AG04450 (cell line): ENCODE data around the gene FLT3. TPM values are rescaled to one million over a fixed set of nuclear protein-coding genes. Genes with fewer than 3 reads are reported as not detected.

ENCODE experiments used
- CTCF ChIA-PET: fragments of 300-600, 350-600 bp; formaldehyde crosslinking; extraction: SDS; loops from one replicate; lab custom pipeline; 2022; ENCODE audit warnings: antibody characterized with exemption, inconsistent platforms; lab: Charles Lee
- POLR2A ChIA-PET: fragments of 350-600 bp; formaldehyde crosslinking; extraction: SDS; loops from one replicate; lab custom pipeline; 2021; ENCODE audit warnings: antibody characterized with exemption, inconsistent platforms; lab: Yijun Ruan, JAX
- DNase-seq: peaks from one replicate; pipeline ENCODE4 v3.0.0-alpha.2; 2011; ENCODE audit warnings: low read depth, low spot score
- H3K27ac ChIP-seq: one replicate; pipeline ENCODE4 v1.5.1; 2012; ENCODE audit warnings: low read depth, low read length, control low read depth
- H3K27me3 ChIP-seq: one replicate; pipeline ENCODE4 v1.6.0; 2012; ENCODE audit warnings: low read length; ENCODE audit not compliant: control insufficient read depth, insufficient read depth
- H3K4me3 ChIP-seq: 2 replicates; pipeline ENCODE4 v1.5.1; 2011; ENCODE audit warnings: mild to moderate bottlenecking, low read depth, low read length, control low read depth
- H3K9me3 ChIP-seq: 2 replicates; pipeline ENCODE4 v1.5.1; 2012; ENCODE audit warnings: low read length; ENCODE audit not compliant: control insufficient read depth, insufficient read depth
- polyA plus RNA-seq: library from polyadenylated mRNA; depleted of rRNA; stranded (reverse); fragments of >200 nt; gene quantifications from 2 replicates; pipeline ENCODE4 v1.2.3, GENCODE V29; 2011
- TF ChIP-seq, protein P1 (sequence below): IDR thresholded peaks from 2 replicates; pipeline ENCODE4 v1.5.1; 2011; ENCODE audit warnings: low read depth, low read length, control low read depth, inconsistent platforms

The FLT3 gene
- polyA plus RNA-seq, 1 experiment, result 0.01 TPM

DNA sequence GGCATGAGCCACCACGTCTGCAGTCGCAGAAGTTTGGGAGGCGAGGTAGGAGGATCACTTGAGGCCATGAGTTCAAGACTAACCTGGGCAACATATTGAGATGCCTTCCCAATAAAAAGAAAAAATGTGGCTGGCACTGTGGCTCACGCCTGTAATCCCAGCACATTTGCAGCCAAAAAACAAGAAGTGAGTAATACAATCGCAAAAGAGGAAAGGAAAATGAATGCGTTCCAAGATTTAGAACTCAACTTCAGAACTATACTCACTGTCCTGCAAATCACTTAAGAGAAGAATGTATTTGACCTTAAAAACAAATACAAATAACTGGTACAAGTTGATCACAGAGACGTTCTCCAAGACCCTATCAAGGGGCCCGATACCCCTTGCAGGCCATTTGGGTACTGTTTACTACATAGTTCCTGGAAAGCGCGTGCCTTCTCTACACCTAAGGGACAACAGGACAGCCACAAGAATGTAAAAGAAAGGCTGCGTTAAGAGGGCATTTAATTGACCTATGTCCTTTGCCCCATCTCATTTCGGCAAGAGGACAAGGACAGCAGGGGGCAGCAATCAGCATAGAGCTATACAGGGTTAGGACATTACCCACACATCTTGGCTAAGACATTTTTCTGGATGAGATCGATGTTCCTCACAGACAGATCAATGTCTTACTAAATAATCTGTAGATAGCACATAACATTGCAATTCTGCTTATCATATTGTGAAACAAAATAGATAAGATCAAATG is 41.3 kb downstream of the FLT3 start:
- POLR2A ChIA-PET, result no interaction called here
- DNase-seq, result no peak
- H3K9me3 ChIP-seq, result no peaks in the 10 kb centered on the region
- H3K27me3 ChIP-seq, result peaks cover 2% of the 10 kb centered on the region
- CTCF ChIA-PET, result interaction anchor here (0.6 kb wide), 1 partner anchor 13 kb away, joined by 3 read pairs; no protein-coding TSS in a partner anchor
- no peak overlapping the region for H3K27ac ChIP-seq
- TF ChIP-seq, protein P1, sequence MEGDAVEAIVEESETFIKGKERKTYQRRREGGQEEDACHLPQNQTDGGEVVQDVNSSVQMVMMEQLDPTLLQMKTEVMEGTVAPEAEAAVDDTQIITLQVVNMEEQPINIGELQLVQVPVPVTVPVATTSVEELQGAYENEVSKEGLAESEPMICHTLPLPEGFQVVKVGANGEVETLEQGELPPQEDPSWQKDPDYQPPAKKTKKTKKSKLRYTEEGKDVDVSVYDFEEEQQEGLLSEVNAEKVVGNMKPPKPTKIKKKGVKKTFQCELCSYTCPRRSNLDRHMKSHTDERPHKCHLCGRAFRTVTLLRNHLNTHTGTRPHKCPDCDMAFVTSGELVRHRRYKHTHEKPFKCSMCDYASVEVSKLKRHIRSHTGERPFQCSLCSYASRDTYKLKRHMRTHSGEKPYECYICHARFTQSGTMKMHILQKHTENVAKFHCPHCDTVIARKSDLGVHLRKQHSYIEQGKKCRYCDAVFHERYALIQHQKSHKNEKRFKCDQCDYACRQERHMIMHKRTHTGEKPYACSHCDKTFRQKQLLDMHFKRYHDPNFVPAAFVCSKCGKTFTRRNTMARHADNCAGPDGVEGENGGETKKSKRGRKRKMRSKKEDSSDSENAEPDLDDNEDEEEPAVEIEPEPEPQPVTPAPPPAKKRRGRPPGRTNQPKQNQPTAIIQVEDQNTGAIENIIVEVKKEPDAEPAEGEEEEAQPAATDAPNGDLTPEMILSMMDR, result peak; percentile 29
- no peak overlapping the region for H3K4me3 ChIP-seq

DNA sequence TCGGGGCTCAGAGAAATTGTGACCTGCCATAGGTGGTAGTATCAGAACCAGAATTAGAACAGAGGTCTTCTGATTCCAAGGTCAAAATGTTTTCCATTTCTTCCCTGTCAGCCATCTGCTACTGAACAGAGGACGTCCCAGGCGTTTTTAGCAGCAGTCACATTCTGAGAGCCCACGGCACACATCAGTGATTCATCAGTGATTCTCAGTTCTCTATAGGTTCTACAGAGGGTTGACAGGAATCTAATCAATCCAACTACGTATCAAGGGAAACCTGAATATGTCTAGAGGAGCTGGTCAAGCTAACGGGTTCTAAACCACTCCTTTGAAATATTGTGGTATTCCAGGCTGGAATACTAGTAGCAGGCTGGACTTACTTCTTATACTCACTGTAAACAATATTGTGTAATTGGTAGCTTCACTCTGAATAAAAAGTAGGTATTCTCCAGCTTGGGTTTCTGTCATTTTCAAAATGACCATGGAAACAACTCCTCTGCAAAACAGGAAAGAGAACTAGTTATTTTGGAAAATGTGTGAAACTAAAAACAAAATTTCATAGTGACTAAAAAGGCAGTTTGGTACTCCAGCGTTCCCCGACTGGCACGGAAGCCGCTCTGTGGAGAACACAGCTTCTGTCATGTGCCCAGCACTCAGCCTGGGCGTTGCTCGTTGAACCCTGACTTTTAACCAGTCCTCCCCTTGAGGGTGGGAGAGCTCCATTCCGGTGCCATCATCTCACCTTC is 43.2 kb downstream of the FLT3 start:
- POLR2A ChIA-PET, result no interaction called here
- H3K9me3 ChIP-seq, result no peaks in the 10 kb centered on the region
- H3K4me3 ChIP-seq, result no peak overlapping the region
- H3K27ac ChIP-seq, result no peak overlapping the region
- H3K27me3 ChIP-seq, result peaks cover 2% of the 10 kb centered on the region
- TF ChIP-seq, protein P1, result no peak
- no peak for DNase-seq
- CTCF ChIA-PET, result no interaction called here

DNA sequence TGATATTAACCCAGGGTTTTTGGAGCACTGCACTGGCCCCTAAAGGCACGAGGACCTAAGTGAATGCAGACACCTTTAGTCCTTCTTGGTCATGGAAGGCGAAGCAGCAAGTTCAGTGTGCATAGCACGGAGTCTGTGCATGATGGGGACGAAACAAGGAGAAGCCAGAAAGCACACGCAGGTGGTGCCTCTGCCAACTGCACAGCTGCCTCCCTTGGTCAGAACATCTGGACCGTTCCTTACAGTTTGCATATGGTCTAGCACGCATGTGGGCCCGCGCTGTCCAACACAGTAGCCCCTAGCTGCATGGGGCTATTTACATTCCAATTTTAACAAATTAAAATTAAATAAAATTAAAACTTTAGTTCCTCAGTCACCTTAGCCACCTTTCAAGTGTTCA is 44.0 kb downstream of the FLT3 start:
- CTCF ChIA-PET, result no interaction called here
- Histone ChIP-seq H3K27ac (no peak overlapping the region), H3K9me3 (no peaks in the 10 kb centered on the region), H3K4me3 (no peak overlapping the region), H3K27me3 (peaks cover 2% of the 10 kb centered on the region)
- TF ChIP-seq, protein P1, result no peak
- DNase-seq, result no peak
- POLR2A ChIA-PET, result interaction anchor here (0.5 kb wide), 1 partner anchor 81 kb away, joined by 3 read pairs; no protein-coding TSS in a partner anchor

DNA sequence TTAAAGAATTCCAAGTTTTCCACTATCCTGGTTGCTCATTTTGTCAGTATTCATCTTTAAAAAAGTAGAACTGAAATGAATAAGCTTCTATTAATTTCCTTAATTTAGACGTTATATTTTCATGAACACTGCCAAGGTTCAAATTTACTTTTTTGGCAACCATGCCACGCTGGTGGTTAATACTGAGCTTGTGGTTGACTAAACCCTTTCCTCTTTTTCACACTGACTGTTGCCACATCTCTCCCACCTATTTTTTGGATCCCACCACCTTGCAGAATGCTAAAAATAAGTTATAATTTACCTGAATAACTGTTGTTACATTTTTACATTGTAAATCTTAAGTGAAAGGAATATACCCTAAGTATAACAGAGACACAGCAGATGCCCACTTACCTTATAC is 45.0 kb downstream of the FLT3 start:
- Histone ChIP-seq H3K4me3 (no peak overlapping the region), H3K27me3 (peaks cover 2% of the 10 kb centered on the region), H3K27ac (no peak overlapping the region), H3K9me3 (no peaks in the 10 kb centered on the region)
- ChIA-PET CTCF (interaction anchor here (0.5 to 0.8 kb wide), 2 partner anchors 71 to 265 kb away, joined by 3 read pairs; no protein-coding TSS in a partner anchor), POLR2A (no interaction called here)
- DNase-seq, result no peak
- TF ChIP-seq, protein P1, result no peak

DNA sequence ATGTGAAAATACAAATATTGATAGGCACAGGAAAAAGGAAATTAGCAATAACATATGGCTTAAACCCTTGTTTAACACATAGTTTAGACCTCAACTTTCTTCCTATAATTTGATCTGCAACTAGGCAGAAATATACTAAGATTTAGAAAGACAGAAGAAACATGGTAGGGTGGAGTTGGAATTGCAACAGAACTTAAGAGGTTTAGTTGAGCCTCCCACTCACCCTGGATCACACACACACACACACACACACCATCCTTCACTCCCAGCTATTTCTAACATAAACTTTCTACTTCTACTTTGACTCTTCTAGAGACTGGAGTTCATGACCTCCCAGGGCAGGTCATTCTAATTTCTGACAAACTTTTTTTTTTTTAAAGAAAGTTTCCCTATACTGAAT is 47.4 kb downstream of the FLT3 start:
- Histone ChIP-seq H3K27me3 (peaks cover 2% of the 10 kb centered on the region), H3K27ac (no peak overlapping the region), H3K4me3 (no peak overlapping the region), H3K9me3 (no peaks in the 10 kb centered on the region)
- CTCF ChIA-PET, result no interaction called here
- POLR2A ChIA-PET, result interaction anchor here (0.7 kb wide), 1 partner anchor 77 kb away, joined by 3 read pairs; no protein-coding TSS in a partner anchor
- TF ChIP-seq, protein P1, result no peak
- DNase-seq, result no peak
